Fibroblast of the aortic adventitia (primary cell): Measurements from ENCODE around the gene PCDH9. TPM values are rescaled to one million over a fixed set of nuclear protein-coding genes. Genes with fewer than 3 reads are reported as not detected.

Source experiments
- DNase-seq: peaks from one replicate; pipeline ENCODE4 v3.0.0-alpha.2; 2010; ENCODE audit warnings: low read depth
- H3K4me3 ChIP-seq: 2 replicates; pipeline ENCODE4 v1.5.1; 2011; ENCODE audit warnings: low read depth, mild to moderate bottlenecking, control low read depth, low read length, moderate library complexity
- CTCF ChIP-seq: IDR thresholded peaks from 2 replicates; pipeline ENCODE4 v1.5.1; 2011; ENCODE audit warnings: mild to moderate bottlenecking, low read length, control low read depth, inconsistent platforms; ENCODE audit not compliant: insufficient read depth
- total RNA-seq: library from RNA; depleted of rRNA; stranded (reverse); fragments of >200 nt; gene quantifications from 2 replicates; pipeline ENCODE4 v1.2.3, GENCODE V29; 2012; ENCODE audit warnings: low replicate concordance

The PCDH9 gene
- total RNA-seq, 1 donor = 19.0 TPM

- no peak for TF ChIP-seq CTCF
- DNase-seq = no peak
These were observed 906.3 kb downstream of the PCDH9 start for GRCh38 chr13:66323745-66324347.

GRCh38 chr13:66322936-66323335 is 907.2 kb downstream of the PCDH9 start:
- TF ChIP-seq CTCF = no peak
- H3K4me3 ChIP-seq = no peak overlapping the region
- DNase-seq = no peak

More at GRCh38 chr13:66323745-66324347, 906.3 kb downstream of the PCDH9 start:
- no peak overlapping the region for H3K4me3 ChIP-seq

GRCh38 chr13:66322193-66322740 is 907.9 kb downstream of the PCDH9 start:
- TF ChIP-seq CTCF = no peak
- no peak overlapping the region for H3K4me3 ChIP-seq
- no peak for DNase-seq

GRCh38 chr13:66314911-66315310 is 915.2 kb downstream of the PCDH9 start:
- DNase-seq = no peak
- H3K4me3 ChIP-seq = no peak overlapping the region
- no peak for TF ChIP-seq CTCF

- TF ChIP-seq CTCF = no peak
- no peak overlapping the region for H3K4me3 ChIP-seq
- peak; percentile 34 for DNase-seq
These were observed 916.7 kb downstream of the PCDH9 start for GRCh38 chr13:66313413-66313812.

GRCh38 chr13:66312312-66313087 is 917.6 kb downstream of the PCDH9 start:
- peak; percentile 80 for DNase-seq
- H3K4me3 ChIP-seq = no peak overlapping the region
- TF ChIP-seq CTCF = no peak
